Activated gamma-delta T cell (primary cell): ENCODE measurements around the gene CEP63.
"Not testable (repeated sequence)": the region's sequence is repeated elsewhere in the genome, so short reads cannot be mapped to it uniquely, and the experiment has no call there.

Source experiments
- DNase-seq: peaks from one replicate; lab custom pipeline; 2025; lab: John Stamatoyannopoulos, UW

CEP63 gene

GRCh38 chr3:134576426-134576825, 90.6 kb downstream of the CEP63 start:
- no peak for DNase-seq

GRCh38 chr3:134576831-134577230, 91.0 kb downstream of the CEP63 start:
- DNase-seq = no peak

GRCh38 chr3:134579141-134579665, 93.3 kb downstream of the CEP63 start:
- DNase-seq = no peak

GRCh38 chr3:134590766-134591165, 104.9 kb downstream of the CEP63 start:
- DNase-seq = no peak

- no peak for DNase-seq
Measured at GRCh38 chr3:134592806-134593205, 106.9 kb downstream of the CEP63 start.

GRCh38 chr3:134594331-134594741, 108.5 kb downstream of the CEP63 start:
- DNase-seq = no peak

GRCh38 chr3:134594986-134595385, 109.1 kb downstream of the CEP63 start:
- not testable (repeated sequence) for DNase-seq

GRCh38 chr3:134597390-134597970, 111.6 kb downstream of the CEP63 start:
- no peak for DNase-seq

- DNase-seq = no peak
Measured at GRCh38 chr3:134598763-134599545, 113.1 kb downstream of the CEP63 start.

GRCh38 chr3:134600206-134600605, 114.3 kb downstream of the CEP63 start:
- DNase-seq = no peak

GRCh38 chr3:134600685-134601463, 115.0 kb downstream of the CEP63 start:
- DNase-seq = no peak

- DNase-seq = no peak
Measured at GRCh38 chr3:134601539-134602439, 115.9 kb downstream of the CEP63 start.

GRCh38 chr3:134602440-134602814, 116.6 kb downstream of the CEP63 start:
- DNase-seq = no peak

- no peak for DNase-seq
Measured at GRCh38 chr3:134603480-134603879, 117.6 kb downstream of the CEP63 start.

- DNase-seq = no peak
Measured at GRCh38 chr3:134603956-134604355, 118.1 kb downstream of the CEP63 start.

- no peak for DNase-seq
Measured at GRCh38 chr3:134605556-134605955, 119.7 kb downstream of the CEP63 start.

GRCh38 chr3:134606033-134607025, 120.5 kb downstream of the CEP63 start:
- DNase-seq = no peak

- DNase-seq = no peak
Measured at GRCh38 chr3:134607054-134608022, 121.5 kb downstream of the CEP63 start.
